NOMO-1 treated with dmso at 0.1 percent for 144 hours (cell line): ENCODE data around the gene CD79A.
A peak's percentile ranks its signal among the peaks of the same experiment; 100 is the strongest.

Source experiments
- DNase-seq: peaks from one replicate; lab custom pipeline; 2025; ENCODE audit not compliant: unreplicated experiment; lab: John Stamatoyannopoulos, UW

Gene CD79A

GRCh38 chr19:41876847-41877832 lies at the start of gene CD79A:
CD79A (plus strand) TSS chr19:41877279; CDS start chr19:41877305, 26 bp downstream.
- DNase-seq, result peak; percentile 91

DNA sequence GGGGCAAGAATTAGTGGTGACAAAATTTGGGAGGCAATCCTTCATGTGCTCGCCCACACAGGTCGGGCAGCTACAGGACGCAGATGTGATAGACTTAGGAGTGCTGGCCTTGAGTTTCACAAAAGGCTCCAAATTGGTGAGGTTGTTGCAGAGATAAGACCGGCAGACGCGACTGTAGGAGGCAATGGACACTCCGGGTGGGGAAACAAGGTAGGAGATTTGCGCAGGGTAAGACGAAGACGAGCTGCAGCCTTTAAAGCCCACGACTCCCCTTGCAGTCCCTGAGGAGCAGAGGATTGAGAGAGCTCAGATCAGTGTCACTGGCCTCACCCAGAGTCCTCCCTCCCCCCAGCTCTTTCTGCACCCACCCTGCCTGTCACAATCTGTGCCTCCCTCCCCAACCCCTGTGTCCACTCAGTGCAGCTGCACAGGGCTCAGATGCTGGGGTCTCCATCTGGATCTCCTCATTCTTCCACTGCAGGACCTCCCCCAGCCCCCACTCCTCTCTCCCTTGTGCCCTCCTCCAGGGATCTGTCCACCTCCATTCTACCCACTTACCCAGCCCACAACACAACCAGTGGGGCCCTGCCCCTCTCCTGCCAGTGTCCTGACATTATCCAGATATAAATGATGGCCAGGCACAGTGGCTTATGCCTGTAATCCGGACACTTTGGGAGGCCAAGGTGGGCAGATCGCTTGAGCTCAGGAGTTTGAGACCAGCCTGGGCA lies 38.9 kb upstream of the CD79A start:
- no peak for DNase-seq

DNA sequence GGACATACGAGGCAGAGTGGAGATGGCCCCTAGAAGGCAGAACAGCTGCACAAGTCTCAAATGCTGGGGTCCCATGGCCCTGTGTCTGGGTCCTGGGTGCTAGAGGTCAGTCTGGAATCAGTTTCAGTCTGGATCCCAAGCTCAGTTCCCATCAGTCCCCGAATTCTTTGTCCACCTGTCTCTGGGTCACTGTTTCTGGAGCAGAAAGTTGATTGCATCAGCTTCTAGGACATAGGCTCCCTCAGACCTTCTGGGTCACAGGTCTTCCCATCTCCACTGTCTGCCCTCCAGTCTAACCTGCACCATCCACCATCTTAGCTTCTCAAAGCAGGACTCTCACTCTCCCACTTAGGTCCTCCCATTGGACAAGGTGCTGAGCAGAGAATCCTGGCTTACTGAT lies 37.9 kb upstream of the CD79A start:
- no peak for DNase-seq

DNA sequence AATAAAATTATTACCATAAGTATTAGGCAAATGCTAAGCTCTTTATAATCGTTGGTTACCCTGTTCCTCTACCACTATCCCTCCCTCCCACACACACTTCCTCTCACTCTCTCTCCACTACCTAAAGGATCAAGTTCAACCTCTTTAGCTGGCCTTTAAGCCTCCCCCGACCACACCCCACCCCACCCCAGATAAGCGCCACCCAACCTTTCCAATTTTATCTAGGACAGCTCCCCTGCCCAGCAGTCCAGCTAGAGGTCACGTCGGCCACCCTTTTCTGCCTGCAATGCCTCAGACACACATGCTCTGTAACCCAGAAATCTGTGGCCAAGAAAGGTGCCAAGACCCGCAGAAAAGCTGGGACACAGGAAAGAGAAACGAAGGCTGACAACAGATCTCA lies 33.7 kb upstream of the CD79A start:
- DNase-seq, result no peak

- no peak for DNase-seq
Measured at GRCh38 chr19:41844601-41845000, 32.5 kb upstream of the CD79A start, which contains the start of gene LYPD4. LYPD4 (minus strand) TSS chr19:41844683; CDS start chr19:41839285, 5,398 bp downstream.

DNA sequence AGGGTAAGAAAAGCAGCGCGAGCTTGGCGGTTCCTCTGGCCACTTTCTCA lies 32.3 kb upstream of the CD79A start, which contains the start of gene DMRTC2:
TSS of gene DMRTC2 (plus strand) at position 42 of the 50 bp plus-strand sequence. CDS start 2,387 bp downstream, outside the sequence.
- DNase-seq, result no peak

DNA sequence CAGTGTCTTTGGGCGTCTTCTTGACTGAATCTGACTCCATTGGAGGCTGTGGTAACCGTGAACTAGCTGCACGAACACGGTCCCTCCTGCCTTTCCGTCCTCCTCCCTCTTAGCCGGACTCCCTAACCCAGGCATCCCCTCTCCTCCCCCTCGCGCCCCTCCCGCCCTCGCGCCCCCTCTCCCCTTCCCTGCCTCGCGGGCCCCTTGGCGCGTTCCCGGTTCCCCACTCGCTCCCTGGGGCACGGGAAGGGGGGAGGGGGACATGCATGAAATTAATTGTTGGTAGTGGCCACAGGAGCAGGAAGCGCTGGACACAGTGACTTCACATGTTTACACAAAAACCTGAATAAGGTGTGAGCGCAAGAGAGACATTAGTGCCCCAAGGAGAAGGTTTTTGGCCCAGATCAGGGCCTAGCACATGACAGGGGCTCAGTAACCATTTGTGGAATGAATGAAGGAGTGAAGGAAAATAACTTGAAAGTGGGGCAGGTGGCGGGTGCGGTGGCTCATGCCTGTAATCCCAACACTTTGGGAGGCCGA lies 32.0 kb upstream of the CD79A start:
- no peak for DNase-seq

DNA sequence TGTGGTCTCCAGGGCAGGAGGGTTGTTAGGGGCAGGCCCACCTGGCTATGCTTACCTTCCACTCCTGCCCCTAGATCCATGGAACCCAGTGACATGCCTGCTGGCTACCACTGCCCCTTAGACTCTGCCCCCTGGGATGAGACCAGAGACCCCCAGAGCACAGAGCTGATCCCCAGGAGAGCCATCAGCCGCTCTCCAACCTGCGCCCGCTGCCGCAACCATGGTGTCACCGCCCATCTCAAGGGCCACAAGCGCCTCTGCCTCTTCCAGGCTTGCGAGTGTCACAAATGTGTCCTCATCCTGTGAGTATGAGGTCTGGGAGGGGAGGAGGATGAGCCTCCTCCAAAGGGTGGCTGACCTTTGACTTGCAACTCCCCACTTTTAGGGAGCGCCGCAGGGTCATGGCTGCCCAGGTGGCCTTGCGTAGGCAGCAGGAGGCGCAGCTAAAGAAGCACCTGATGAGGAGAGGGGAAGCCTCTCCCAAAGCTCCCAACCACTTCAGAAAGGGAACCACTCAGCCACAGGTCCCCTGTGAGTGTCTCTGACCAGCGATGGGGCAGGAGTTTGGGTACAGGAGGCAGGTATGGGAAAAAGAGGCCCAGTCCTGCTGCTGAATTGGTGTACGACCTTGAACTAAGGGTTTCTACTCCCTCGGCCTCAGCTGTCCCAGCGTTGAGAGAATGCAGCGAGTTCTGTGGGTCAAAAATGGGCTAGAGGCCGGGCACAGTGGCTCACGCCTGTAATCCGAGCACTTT lies 29.6 kb upstream of the CD79A start:
- no peak for DNase-seq

- no peak for DNase-seq
Measured at GRCh38 chr19:41848666-41849065, 28.4 kb upstream of the CD79A start.

- DNase-seq, result no peak
Measured at GRCh38 chr19:41849067-41849466, 28.0 kb upstream of the CD79A start.

GRCh38 chr19:41850381-41850780 lies 26.7 kb upstream of the CD79A start:
- no peak for DNase-seq

DNA sequence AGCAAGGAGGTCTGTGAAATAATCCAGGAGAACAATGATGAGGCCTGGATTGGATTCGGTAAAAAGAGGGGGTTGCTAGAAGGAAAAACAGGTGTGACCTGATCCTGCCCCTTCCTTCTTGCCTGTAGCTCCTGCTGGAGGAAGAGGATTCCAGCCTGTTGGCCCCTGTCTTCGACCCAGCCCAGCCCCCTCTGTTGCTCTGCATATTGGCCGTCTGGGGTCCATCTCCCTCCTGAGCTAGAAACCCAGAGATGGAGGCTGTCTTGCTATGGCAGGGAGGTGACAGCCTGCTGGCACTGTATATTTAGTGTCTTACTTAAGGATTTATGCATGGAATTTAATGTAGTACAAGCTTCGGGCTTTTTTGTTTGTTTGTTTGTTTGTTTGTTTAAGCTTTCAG lies 25.6 kb upstream of the CD79A start:
- DNase-seq, result no peak

GRCh38 chr19:41853344-41853743 lies 23.7 kb upstream of the CD79A start:
- DNase-seq, result no peak

GRCh38 chr19:41853768-41854167 lies 23.3 kb upstream of the CD79A start:
- DNase-seq, result peak; percentile 24

DNA sequence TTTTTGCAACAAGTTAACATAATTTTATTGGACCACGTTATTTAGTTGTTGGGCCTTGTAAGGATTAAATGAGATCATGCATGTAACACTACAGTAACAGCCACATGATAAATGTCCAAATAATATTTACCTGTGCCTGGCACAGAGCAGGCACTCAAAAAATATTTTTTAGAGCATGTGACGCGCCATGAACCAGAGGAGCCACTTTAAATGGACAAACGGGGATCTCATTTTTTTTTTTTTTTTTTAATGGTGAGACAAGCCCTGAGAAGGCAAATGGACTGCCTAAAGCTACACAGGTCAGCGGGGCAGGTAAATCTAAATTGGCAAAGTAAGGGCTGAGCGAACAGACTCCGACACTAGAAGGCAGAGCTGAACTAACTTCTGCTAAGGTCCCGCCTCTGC lies 17.9 kb upstream of the CD79A start:
- DNase-seq, result no peak

DNA sequence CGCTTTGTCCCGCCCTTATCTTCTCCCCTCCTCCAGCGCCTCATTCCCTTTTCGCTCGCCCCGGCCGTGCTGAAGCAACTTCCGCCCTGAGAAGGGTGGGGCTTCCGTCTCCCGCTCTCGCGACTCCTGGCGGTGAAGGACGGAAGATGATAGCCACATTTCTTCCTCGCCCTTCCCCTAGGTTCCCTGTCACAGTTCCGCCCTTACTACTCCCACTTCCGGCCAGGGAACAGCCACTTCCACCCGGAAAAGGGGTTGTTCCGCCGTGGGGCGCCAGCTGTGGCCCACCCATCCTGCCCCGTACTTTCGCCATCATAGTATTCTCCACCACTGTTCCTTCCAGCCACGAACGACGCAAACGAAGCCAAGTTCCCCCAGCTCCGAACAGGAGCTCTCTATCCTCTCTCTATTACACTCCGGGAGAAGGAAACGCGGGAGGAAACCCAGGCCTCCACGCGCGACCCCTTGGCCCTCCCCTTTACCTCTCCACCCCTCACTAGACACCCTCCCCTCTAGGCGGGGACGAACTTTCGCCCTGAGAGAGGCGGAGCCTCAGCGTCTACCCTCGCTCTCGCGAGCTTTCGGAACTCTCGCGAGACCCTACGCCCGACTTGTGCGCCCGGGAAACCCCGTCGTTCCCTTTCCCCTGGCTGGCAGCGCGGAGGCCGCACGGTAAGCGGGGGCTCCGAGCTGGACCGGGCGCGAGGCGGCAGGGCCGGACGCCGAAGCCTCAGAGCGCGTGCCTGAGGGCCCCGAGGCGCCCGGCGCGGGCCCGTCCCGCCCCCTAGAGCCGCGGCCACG lies 17.3 kb upstream of the CD79A start, which contains the start of gene RPS19:
TSS of gene RPS19 (plus strand) at position 638 of the 801 bp plus-strand sequence. CDS start 520 bp downstream, outside the sequence.
- peak; percentile 98 for DNase-seq

DNA sequence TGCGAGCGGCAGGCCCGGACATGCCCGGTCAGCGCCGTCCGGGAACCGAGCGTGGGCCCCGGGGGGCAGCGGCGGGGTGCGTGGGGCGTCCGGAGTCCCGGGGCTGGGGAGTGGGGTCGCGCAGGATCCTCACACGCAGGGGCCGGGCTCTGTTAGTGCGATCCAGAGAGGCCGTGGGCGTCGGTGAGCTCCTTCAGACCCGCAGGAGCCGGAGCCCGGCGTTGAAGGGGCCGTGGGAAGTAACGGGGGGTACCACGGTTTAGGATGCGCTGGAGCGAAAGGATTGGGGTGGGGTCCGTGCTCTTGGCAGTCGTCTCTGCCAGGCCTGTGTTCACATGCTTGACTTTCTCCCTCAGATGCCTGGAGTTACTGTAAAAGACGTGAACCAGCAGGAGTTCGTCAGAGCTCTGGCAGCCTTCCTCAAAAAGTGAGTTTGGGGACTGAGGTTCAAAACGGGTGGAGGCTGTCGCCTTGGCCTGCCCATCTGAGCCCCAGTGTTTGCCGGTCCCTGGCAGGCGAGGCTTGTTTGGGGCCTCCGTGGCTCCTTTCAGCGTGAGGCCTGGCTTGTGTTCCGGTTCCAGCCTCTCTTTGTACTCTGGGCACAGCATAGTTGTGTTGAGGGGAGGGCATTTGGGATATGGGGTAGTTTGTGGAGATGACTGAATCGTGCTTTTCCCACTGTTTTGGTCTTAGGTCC lies 16.5 kb upstream of the CD79A start:
- no peak for DNase-seq

- DNase-seq, result peak; percentile 22
Measured at GRCh38 chr19:41861116-41861768, 15.8 kb upstream of the CD79A start.

GRCh38 chr19:41861846-41862245 lies 15.2 kb upstream of the CD79A start:
- no peak for DNase-seq
